ENCODE results near the gene IDH2. TPM values are rescaled to one million over a fixed set of nuclear protein-coding genes. Genes with fewer than 3 reads are reported as not detected.
A peak's percentile ranks its signal among the peaks of the same experiment; 100 is the strongest.
"Not testable (repeated sequence)": the region's sequence is repeated elsewhere in the genome, so short reads cannot be mapped to it uniquely, and the experiment has no call there.

IDH2 gene
- 1,172 TPM for total RNA-seq
- long read RNA-seq, transcript IDH2-201 (11 exons, 2,694 nt), result major isoform, 3,215 of 3,712 reads
- long read RNA-seq, transcript IDH2-204 (9 exons, 1,449 nt), result minor isoform, 9 of 3,712 reads
- long read RNA-seq, partial matches to known transcripts, result 403 of 3,712 reads
- long read RNA-seq, other reads (novel, unspliced or antisense), result 85 of 3,712 reads

DNA sequence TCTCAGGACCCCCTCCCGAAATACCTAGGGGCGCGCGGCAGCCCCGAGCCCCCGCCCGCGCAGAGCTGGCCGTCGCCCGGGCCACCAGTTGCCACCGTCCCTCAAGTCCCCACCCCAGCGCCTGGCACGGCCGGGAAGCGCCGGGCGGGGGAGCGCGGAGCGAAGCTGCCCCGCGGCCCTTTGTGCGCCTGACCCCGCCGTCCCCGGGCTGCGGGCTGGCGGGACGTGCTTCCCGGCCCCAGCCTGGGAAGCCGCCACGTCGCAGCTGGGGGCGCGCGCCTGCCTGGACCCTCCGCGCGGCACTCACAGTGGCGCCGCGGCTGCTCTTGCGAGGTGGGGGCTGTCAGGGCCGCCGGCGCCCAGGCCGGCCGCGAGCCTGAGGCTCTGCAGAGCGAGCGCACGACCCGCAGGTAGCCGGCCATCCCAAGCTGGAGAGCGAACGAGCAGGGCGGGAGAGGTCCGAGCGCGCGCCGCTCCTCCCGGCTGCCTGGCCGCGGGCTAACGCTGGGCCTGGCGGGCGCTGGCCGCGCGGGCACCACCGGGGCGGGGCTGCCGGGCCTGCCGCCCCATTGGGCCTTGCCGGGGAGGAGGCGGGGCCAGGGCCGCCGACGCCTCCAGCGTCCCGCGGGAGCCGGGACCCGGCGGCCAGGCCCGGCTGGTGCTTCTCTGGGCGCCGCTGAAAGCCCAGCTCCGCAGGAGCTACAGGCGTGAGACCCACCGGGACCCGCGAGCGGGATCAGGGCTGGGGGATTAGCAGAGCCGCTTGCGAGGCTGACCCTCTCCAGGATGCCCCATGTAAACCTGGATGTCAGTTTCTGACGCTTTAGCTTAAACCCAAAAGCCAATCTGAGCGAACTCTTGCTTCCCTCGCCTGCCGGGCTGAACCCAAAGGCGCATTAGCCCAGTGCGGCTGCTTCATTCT is at the start of gene IDH2:
TSS of gene IDH2 (minus strand) at position 500 of the 922 bp plus-strand sequence. CDS start at position 422, 78 bp downstream.
- DNase-seq, result peak; percentile 93
- peak; percentile 80 for ATAC-seq
- intact Hi-C loops (cut with micrococcal nuclease), result no loop called here

DNA sequence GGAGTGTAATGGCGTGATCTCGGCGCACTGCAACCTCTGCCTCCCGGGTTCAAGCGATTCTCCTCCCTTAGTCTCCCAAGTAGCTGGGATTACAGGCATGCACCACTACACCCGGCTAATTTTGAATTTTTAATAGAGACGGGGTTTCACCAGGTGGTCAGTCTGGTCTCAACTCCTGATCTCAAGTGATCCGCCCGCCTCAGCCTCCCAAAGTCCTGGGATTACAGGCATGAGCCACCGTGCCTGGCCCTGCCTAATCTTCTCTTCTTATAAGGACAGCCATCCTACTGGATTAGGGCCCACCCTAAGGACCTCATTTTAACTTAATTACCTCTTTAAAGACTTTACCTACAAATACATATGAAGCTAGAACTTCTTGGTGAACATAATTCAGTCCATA is 48.3 kb upstream of the IDH2 start:
- ATAC-seq, DNase-seq: not testable (repeated sequence)
- intact Hi-C loops (cut with micrococcal nuclease), result loop anchor here (5.0 kb wide), 1 partner anchor 57 kb away; no protein-coding TSS in a partner anchor

DNA sequence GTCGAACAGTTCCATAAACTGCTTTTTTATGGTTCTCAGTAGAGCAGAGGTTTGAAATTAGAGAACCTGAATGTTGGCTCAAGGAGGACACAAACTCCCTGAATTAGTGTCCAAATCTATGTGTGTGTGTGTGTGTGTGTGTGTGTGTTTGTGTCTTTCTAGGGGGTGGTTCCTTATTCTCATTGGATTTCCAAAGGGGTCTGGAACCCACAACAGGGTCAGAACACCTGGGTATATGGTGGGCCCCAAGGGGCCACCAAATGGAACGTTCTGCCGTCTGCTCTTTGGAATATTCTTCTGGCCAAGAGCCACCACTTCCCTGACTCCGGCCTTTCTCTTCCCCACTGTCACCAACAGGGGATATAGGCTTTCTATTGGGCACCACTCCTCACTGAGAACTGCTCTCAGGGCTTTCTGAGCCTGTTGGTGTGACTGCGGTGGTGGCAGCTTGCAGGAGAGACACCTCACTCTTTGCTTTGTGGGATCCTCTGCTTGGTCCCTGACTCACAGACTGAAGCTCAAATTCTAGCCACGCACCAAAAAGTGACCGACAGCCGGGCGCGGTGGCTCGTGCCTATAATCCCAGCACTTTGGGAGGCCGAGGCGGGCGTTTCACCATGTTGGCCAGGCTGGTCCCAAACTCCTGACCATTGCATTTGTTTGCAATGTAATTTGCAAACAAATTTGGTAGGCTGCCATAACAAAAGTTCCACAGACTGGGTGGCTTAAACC is 47.5 kb upstream of the IDH2 start:
- ATAC-seq (no peak), DNase-seq (no peak)
- intact Hi-C loops (cut with micrococcal nuclease), result loop anchor here (5.0 kb wide), 1 partner anchor 58 kb away; no protein-coding TSS in a partner anchor

DNA sequence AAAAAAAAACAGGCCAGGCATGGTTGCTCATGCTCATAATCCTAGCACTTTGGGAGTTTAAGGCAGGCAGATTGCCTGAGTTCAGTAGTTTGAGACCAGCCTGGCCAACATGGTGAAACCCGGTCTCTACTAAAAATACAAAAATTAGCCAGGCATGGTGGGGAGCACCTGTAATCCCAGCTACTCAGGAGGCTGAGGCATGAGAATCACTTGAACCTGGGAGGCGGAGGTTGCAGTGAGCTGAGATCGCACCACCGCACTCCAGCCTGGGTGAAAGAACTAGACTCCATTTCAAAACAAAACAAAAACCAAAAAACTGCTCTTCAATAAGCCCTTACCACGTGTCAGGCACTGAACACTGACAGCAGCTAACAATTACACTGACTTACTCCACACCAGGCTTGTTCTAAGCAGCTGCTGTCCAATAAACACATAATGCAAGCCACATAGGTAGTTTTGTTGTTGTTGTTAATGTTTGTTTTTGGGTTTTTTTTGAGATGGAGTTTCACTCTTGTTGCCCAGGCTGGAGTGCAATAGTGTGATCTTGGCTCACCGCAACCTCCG is 44.0 kb upstream of the IDH2 start:
- ATAC-seq; DNase-seq; intact Hi-C loops (cut with micrococcal nuclease): not testable (repeated sequence)

DNA sequence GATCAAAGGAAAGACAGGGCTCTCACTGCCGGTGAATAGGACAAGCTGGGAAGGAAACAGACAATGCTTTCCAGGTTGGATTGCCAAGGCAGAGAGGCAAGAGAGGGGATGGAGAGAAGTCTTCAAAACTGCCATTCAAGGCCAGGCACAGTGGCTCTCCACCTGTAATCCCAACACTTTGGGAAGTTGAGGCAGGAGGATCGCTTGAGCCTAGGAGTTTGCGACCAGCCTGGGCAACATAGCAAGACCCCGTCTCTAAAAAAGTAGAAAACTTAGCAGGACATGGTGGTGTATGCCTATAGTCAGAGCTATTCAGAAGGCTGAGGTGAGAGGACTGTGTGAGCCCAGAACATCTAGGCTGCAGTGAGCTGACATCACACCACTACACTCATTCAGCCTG is 43.5 kb upstream of the IDH2 start:
- DNase-seq (no peak), ATAC-seq (no peak)
- intact Hi-C loops (cut with micrococcal nuclease), result no loop called here

DNA sequence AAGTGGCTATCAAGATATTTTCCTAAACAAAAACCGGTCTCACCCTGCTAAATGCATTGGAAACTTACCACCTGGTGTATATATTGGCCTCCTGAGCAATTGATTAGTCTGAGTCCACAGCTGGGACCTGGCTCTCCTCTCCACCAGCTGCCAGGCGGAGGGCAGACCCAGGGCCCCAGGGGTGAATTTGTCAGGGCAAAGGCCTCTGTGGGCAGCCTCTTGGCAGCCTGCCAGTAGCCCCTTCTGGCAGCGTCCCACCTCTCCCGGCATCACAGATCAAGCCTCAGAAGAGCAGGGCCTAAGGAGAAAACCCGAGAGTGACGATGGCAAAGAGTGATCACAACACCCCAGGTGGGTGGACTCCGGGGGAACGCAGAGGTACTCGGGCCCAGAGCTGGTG is 43.0 kb upstream of the IDH2 start:
- intact Hi-C loops (cut with micrococcal nuclease), result no loop called here
- DNase-seq (no peak), ATAC-seq (no peak)

DNA sequence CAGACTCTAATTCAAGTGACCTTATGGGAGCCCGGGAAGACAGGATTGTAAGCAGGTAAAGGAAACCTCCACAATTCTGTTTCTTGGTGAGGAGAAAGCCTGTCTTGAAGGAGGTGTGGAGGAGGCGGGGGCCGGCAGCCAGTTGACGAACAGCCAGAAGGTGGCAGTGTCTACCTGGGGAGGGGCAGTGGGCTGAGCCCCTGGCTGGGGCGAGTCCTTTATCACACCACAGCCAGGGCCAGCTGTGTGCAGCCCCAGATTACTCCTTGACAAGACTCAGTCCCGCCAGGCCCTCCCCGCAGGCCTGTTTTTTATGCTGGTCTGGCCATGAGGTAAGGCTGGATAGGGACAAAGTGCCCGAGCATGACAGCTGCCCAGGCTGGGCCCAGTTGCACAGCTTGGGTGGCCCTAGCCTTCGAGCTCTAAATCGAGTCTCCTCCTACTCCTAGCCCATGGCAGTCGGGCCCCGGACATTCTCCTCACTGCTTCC is 40.9 kb upstream of the IDH2 start:
- ATAC-seq (peak; percentile 77), DNase-seq (peak; percentile 72)
- intact Hi-C loops (cut with micrococcal nuclease), result no loop called here

DNA sequence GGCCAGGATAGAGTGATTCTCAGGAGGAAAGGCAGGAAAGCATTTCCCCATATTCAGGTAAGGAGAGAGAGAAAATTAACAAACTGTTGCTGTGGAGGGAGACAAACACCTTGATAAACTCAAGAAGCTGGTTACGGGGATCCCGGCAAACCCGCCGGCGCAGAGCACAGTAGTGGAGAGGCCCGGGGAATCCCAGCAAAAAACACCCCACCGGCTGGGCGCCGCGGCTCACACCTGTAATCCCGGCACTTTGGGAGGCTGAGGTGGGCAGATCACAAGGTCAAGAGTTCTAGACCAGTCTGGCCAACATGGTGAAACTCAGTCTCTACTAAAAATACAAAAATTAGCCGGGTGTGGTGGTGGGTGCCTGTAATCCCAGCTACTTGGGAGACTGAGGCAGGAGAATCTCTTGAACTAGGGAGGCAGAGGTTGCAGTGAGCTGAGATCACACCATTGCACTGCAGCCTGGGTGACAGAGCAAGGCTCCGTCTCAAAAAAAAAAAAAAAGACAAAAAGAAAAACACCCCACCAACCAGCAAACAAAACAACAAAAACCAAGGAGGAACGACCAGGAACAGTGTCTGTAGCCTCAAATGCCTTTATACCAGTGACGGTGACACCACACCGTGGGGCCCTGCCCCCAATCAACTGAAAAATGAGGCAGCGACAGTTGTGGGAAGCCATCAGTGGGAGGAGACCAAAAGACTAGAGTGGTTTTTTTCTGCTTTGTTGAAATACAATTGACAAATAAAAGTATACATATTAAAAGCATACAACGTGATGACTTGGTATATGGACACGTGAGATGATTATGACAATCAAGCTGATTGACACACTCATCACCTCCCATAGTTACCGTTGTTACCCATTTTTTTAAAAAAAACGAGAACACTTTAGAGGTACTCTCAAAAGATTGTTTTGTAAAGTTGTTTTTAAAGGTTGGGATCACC is 40.2 kb upstream of the IDH2 start:
- intact Hi-C loops (cut with micrococcal nuclease), result no loop called here
- no peak for ATAC-seq

DNA sequence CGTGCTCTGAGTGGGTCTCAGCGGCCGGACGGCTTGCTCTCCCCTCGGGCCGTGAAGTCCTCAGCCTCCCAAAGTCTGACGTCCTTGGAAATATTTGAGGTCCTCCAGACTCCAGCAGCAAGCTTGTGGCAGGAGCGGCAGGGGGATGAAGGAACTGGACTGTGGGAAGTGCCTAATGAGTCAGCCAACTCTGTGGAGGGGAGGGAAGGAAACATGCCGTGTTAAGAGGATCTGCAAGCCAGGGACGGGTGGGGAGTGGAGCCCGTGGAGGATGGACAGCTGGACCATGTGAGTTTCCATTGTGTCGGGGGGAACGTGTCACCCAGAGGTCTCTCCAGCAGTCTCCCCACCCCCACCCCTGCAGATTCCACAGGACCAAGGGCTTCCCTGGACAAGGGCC is 39.4 kb upstream of the IDH2 start:
- intact Hi-C loops (cut with micrococcal nuclease), result no loop called here
- no peak for ATAC-seq
- peak; percentile 21 for DNase-seq

More for the DNA sequence above, 40.2 kb upstream of the IDH2 start:
- peak; percentile 16 for DNase-seq

DNA sequence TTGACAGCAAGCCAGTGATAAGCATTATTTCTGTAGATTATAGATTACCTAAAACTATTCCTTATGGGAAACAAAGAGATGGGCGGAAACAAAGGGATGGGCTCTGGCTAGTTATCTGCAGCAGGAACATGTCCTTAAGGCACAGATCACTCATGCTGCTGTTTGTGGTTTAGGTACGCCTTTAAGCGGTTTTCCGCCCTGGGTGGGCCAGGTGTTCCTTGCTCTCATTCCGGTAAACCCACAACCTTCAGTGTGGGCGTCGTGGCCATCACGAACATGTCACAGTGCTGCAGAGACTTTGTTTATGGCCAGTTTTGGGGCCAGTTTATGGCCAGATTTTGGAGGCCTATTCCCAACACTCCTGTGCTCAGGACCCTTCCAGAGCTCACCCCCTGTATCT is 37.3 kb upstream of the IDH2 start:
- ATAC-seq; intact Hi-C loops (cut with micrococcal nuclease): not testable (repeated sequence)
- DNase-seq, result peak; percentile 17

DNA sequence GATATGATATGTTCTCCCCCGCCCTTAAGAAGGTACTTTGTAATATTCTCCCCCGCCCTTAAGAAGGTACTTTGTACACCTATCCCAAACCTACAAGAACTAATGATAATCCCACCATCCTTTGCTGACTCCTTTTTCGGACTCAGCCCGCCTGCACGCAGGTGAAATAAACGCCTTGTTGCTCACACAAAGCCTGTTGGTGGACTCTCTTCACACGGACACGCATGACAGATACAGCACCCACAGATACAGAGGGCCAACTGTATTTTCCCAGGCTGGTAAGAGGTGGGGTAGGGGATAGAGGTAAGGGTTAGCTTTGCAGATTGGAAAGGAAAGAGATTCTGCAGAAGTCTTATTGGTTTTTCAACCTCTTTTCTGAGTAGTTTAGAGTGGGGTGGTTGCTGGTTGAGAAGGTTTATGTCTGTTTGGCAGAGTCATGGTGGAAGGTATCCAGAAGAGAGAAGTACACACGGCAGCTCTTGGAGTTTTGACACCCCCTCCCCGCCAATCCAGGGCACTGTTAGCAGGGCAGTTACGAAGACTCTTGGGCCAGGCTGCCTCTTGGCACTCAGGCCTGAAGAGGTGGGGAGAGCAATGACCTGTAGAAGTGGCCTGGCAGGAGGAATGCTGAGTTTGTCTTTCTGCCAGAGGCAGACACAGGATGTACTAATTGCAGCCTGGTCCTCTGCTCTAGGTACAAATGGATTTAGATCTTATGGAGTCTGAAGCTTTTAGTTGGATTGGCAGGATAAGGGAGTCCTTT is 36.0 kb upstream of the IDH2 start:
- intact Hi-C loops (cut with micrococcal nuclease), result no loop called here
- ATAC-seq, result peak; percentile 91
- DNase-seq, result peak; percentile 69

DNA sequence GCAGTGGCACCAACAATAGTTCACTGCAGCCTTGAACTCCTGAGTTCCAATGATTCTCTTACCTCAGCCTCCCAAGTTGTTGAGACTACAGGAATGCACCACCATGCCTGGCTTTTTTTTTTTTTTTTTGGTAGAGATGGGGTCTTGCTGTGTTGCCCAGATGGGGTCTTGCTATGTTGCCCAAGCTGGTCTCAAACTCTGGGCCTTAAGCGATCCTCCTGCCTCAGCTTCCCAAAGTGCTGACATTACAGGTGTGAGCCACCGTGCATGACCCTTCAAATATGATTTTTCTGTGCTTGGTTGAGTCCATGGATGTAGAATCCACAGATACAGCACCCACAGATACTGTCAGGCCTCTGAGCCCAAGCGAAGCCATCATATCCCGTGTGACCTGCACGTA is 30.2 kb upstream of the IDH2 start:
- intact Hi-C loops (cut with micrococcal nuclease), result no loop called here
- DNase-seq, result no peak
- no peak for ATAC-seq

DNA sequence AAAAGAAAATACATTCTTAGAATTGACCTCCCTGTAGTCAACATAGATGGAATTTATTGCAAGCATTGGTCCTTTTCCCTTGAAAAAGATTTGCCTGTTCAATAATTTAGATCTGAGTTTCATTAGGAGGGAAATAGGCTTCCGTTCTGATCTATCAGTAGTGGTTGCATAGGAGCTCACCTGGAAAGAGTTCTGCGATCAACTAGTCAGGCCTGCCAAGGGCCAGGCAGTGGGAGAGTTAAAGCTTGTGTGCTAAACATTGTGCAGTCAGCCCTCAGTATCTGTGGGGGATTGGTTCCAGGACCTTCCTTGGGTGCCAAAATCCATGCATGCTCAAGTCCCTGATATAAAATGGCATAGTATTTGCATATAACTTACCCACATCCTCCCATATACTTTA is 29.6 kb upstream of the IDH2 start:
- intact Hi-C loops (cut with micrococcal nuclease), result no loop called here
- DNase-seq (no peak), ATAC-seq (peak; percentile 10)

DNA sequence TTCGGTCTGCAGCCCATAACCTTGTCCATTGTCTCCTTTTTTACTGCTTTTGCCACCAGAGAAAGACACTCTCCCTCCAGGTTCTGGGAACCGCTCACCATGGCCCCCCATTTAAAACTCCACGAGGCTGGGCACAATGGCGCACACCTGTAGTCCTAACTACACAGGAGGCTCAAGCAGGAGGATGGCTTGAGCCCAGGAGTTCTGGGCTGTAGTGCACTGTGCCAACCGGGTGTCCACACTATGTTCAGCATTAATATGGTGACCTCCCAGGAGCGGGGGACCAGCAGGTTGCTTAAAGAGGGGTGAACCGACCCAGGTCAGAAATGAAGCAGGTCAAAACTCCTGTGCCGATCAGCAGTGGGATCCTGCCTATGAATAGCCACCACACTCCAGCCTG is 28.0 kb upstream of the IDH2 start:
- no peak for DNase-seq
- ATAC-seq, result no peak
- intact Hi-C loops (cut with micrococcal nuclease), result no loop called here

DNA sequence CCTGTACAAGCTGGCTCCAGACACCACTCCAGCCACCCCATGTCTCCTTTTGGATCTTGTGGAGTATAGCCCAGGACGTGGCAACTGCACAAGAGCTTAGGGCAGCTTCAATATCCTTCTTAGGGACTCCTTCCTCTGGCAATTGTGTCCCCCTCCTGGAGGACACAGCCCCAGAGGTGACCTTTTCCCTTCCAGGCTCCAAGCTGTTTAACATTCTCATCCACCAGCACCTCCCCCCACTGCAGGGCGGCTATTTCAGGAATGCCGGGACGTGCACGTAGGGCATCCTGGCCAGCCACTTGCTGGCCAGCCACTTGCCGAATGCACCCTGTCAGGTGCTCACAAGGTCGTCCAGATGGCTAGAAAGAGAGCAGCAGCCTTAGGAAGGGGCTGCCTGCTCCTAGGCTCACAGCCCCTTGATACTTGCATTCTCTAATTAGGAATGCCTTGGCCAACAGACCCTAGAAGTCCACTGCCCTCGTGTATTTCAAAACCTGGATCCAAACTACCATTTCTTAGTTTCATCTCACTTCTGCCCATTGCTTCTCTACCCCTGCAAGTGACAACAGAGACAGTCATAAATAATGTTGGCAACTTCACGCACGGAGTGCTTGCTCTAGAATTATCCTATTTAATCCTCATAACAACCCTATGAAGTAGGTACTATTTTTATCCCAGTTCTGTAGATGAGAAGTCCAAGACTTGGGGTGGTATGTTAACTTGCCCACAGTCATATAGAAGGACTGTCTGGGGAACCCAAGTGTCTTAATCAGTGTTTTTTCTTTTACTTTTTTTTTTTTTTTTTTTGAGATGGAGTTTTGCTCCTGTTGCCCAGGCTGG is 24.5 kb upstream of the IDH2 start:
- ATAC-seq (peak; percentile 93), DNase-seq (peak; percentile 84)
- intact Hi-C loops (cut with micrococcal nuclease), result no loop called here

DNA sequence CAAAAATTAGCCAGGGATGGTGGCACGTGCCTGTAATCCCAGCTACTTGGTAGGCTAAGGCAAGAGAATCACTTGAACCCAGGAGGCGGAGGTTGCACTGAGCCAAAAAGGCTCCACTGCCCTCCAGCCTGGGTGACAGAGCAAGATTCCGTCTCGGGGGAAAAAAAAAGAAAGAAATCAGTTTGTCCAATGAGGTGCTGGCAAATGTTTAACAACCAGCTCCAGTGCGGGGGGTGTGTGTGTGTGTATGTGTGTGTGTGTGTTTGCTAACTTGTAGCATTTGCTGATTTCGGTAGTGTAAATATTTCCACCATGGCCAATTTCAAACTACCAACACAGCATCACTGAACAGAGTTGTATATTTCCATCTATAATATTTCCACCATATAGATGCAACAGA is 23.8 kb upstream of the IDH2 start:
- ATAC-seq (peak; percentile 2), DNase-seq (no peak)
- intact Hi-C loops (cut with micrococcal nuclease), result no loop called here

DNA sequence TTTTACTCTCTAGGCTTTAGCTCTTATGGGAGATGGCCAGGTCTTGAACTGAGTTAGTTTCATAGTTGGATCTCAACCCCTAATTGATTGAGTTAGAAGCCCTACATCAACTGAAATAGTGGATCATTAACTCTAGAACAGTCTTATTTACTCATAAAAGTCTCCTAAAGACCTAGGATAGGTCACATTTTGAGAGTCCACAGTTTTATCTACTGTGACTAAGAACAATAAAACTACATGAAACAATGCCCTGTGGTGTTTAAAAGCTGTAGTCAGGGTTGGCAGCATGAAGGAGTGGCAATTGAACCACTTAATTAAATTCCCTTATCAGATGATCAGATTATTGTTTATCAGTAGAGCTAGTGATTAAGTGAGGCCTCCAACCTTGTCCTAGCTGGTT is 22.2 kb upstream of the IDH2 start:
- DNase-seq (no peak), ATAC-seq (no peak)
- intact Hi-C loops (cut with micrococcal nuclease), result no loop called here
